GM12875 (cell line): Measurements from ENCODE around the gene SPRR2D.

Experiments
- H3K4me3 ChIP-seq: one replicate; pipeline ENCODE4 v1.5.1; 2011; ENCODE audit warnings: low read depth, low read length, control low read depth
- CTCF ChIP-seq: IDR thresholded peaks from 2 replicates; pipeline ENCODE4 v1.5.1; 2011; ENCODE audit warnings: low read depth, mild to moderate bottlenecking, control low read depth, inconsistent platforms, low read length, moderate library complexity, borderline replicate concordance; ENCODE audit not compliant: insufficient read depth

SPRR2D gene

DNA sequence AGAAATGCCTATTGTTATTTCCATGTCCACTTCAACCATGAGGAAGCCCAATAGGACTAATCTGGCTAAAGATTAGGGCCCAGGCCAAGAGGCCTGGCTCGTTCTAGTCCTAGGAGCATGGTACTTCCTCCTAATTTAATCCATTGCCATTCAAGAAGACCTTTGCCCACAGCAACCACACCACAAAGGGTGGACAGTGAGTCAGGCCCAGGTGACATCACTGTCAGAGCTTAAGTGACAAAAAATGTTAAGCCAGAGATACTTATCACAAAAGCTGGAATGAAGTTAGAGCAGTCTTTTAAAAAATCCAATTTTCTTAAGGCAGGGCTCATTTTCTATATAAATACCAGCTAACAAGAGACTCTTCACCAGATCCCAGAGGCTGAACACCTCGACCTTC lies 39.5 kb downstream of the SPRR2D start, which contains the start of gene SPRR3:
SPRR3 (plus strand) TSS at position 368 of the 400 bp plus-strand sequence. CDS start 1,272 bp downstream, outside the sequence.
- no peak within 1 kb of the TSS for H3K4me3 ChIP-seq
- TF ChIP-seq CTCF: no peak

GRCh38 chr1:153000294-153000693 lies 40.6 kb downstream of the SPRR2D start:
- H3K4me3 ChIP-seq: no peak overlapping the region
- no peak for TF ChIP-seq CTCF

- TF ChIP-seq CTCF: no peak
- H3K4me3 ChIP-seq: no peak overlapping the region
Observed at GRCh38 chr1:152999818-153000217, 41.1 kb downstream of the SPRR2D start.

DNA sequence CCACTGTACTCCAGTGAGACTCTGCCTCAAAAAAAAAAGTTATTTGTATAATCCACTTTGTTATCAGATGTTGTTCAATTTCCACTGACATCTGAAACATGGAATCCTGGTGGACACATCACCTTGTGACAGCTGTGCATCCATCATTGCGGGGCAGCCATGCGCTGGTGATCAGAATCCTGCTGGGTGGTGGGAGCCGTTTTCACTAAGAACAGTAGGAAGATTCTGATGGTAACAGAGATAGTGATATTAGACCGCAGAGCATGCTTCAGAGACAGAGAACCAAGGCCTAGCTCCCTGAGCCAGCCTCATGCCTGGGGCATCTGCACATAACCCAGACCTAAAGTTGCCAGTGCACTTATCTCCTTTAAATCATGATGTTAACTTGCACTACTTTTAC lies 42.4 kb downstream of the SPRR2D start:
- no peak for TF ChIP-seq CTCF
- H3K4me3 ChIP-seq: no peak overlapping the region

- no peak overlapping the region for H3K4me3 ChIP-seq
- TF ChIP-seq CTCF: no peak
Observed at GRCh38 chr1:152997901-152998300, 43.0 kb downstream of the SPRR2D start.

- no peak for TF ChIP-seq CTCF
- H3K4me3 ChIP-seq: no peak overlapping the region
Observed at GRCh38 chr1:152996633-152997400, 44.1 kb downstream of the SPRR2D start.

DNA sequence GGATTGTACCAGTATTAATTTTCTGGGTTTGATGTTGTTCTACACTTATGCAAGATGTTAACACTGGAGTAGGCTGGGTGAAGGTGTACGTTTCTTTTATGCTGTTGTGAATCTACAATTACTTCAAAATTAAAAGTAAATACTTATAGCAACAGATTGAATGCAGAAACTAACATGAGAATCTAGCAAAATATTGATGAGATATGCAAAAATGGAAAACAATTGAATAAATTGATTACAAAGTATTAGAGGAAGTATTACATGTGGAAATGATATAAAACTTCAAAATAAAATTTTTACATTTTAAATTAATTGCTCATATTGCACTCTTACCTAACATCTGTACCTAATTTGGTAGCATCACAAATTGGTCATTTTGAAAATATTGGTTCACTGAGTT lies 45.1 kb downstream of the SPRR2D start:
- TF ChIP-seq CTCF: no peak

More for the DNA sequence above, 45.1 kb downstream of the SPRR2D start:
- no peak overlapping the region for H3K4me3 ChIP-seq
